ENCODE results near the gene BABAM2. TPM values are rescaled to one million over a fixed set of nuclear protein-coding genes. Genes with fewer than 3 reads are reported as not detected.

Gene BABAM2
- polyA plus RNA-seq, 3 donors, result 33.2 to 52.8 (median 49.3) TPM

GRCh38 chr2:28240937-28241336 lies 350.4 kb downstream of the BABAM2 start:
- H3K27ac Mint-ChIP-seq, result no peak overlapping the region
- 88% methylated on average over 1 of the region's 2 CpGs for WGBS (ENCODE audit: insufficient coverage)
- H3K9me3 ChIP-seq (replicated peaks in 1 of 2; ENCODE audit: control insufficient read depth in 1 of 2, insufficient read depth in 1 of 2, low read length in 2 of 2), result no peaks in the 10 kb centered on the region
- peaks cover 19 to 45% of the 10 kb centered on the region in 2 donors for H3K36me3 ChIP-seq (replicated peaks in 1 of 2; ENCODE audit: control insufficient read depth in 1 of 2, insufficient read depth in 2 of 2, low read length in 2 of 2)
- no peaks in the 10 kb centered on the region for H4K20me1 ChIP-seq (ENCODE audit: insufficient read depth, low read length)
- H3K9ac ChIP-seq (ENCODE audit: insufficient read depth, low read length, poor library complexity, severe bottlenecking), result no peak overlapping the region
- no peak for DNase-seq
- H3K79me2 ChIP-seq (ENCODE audit: insufficient read depth, low read length), result no peaks in the 10 kb centered on the region
- no peak overlapping the region for H3K4me2 ChIP-seq (replicated peaks; ENCODE audit: extremely low read depth, low read length, poor library complexity, severe bottlenecking)
- H3K4me1 Mint-ChIP-seq, result peaks cover 5% of the 10 kb centered on the region
- H2AFZ ChIP-seq (ENCODE audit: insufficient read depth, low read depth, low read length, poor library complexity, severe bottlenecking), result no peak overlapping the region
- H3K4me1 ChIP-seq (ENCODE audit: control insufficient read depth in 1 of 2, insufficient read depth in 2 of 2, low read length in 2 of 2), result peaks cover 0 to 2% of the 10 kb centered on the region in 2 donors
- no peak overlapping the region for H3K4me3 Mint-ChIP-seq
- H3K27me3 ChIP-seq (ENCODE audit: control insufficient read depth in 2 of 2, insufficient read depth in 2 of 2, low read length in 2 of 2), result no peaks in the 10 kb centered on the region
- H3K27me3 Mint-ChIP-seq (ENCODE audit: low read depth in 3 of 3), result peaks cover 0 to 3% (median 0%) of the 10 kb centered on the region in 3 donors
- no peaks in the 10 kb centered on the region for H3K9me3 Mint-ChIP-seq
- no peak for TF ChIP-seq CTCF (IDR thresholded peaks at IDR 0.05)
- H3K36me3 Mint-ChIP-seq, result peaks cover 41 to 43% of the 10 kb centered on the region in 2 donors
- intact Hi-C loops (cut with micrococcal nuclease), result no loop called here
- no peak overlapping the region for H3K4me3 ChIP-seq (replicated peaks in 1 of 3; ENCODE audit: low read depth in 2 of 3, low read length in 3 of 3)
- no peak overlapping the region for H3K27ac ChIP-seq (ENCODE audit: low read depth in 1 of 2, low read length in 2 of 2)

- Histone ChIP-seq H3K9ac (ENCODE audit: insufficient read depth, low read length, poor library complexity, severe bottlenecking) (no peak overlapping the region), H3K4me2 (replicated peaks; ENCODE audit: extremely low read depth, low read length, poor library complexity, severe bottlenecking) (no peak overlapping the region), H3K27ac (ENCODE audit: low read depth in 1 of 2, low read length in 2 of 2) (no peak overlapping the region), H3K4me1 (ENCODE audit: control insufficient read depth in 1 of 2, insufficient read depth in 2 of 2, low read length in 2 of 2) (peaks cover 0 to 3% of the 10 kb centered on the region in 2 donors), H4K20me1 (ENCODE audit: insufficient read depth, low read length) (no peaks in the 10 kb centered on the region), H2AFZ (ENCODE audit: insufficient read depth, low read depth, low read length, poor library complexity, severe bottlenecking) (no peak overlapping the region), H3K27me3 (ENCODE audit: control insufficient read depth in 2 of 2, insufficient read depth in 2 of 2, low read length in 2 of 2) (no peaks in the 10 kb centered on the region), H3K36me3 (replicated peaks in 1 of 2; ENCODE audit: control insufficient read depth in 1 of 2, insufficient read depth in 2 of 2, low read length in 2 of 2) (peaks cover 10 to 30% of the 10 kb centered on the region in 2 donors), H3K4me3 (replicated peaks in 1 of 3; ENCODE audit: low read depth in 2 of 3, low read length in 3 of 3) (no peak overlapping the region), H3K9me3 (replicated peaks in 1 of 2; ENCODE audit: control insufficient read depth in 1 of 2, insufficient read depth in 1 of 2, low read length in 2 of 2) (no peaks in the 10 kb centered on the region), H3K79me2 (ENCODE audit: insufficient read depth, low read length) (no peaks in the 10 kb centered on the region)
- Mint-ChIP-seq H3K27me3 (ENCODE audit: low read depth in 3 of 3) (no peaks in the 10 kb centered on the region), H3K4me3 (no peak overlapping the region), H3K36me3 (peaks cover 33 to 41% of the 10 kb centered on the region in 2 donors), H3K27ac (peak overlapping the region in 1 of 7 donors; percentile 3), H3K9me3 (no peaks in the 10 kb centered on the region), H3K4me1 (peaks cover 17% of the 10 kb centered on the region)
- no CpG with 5 or more reads among the region's 1 CpG for WGBS (ENCODE audit: insufficient coverage)
- no peak for DNase-seq
- no peak for TF ChIP-seq CTCF (IDR thresholded peaks at IDR 0.05)
- intact Hi-C loops (cut with micrococcal nuclease), result no loop called here
Measured at GRCh38 chr2:28247290-28247689, 356.8 kb downstream of the BABAM2 start.
